ENCODE data around the gene C11orf68.

Gene C11orf68

GRCh38 chr11:65873318-65874156 is 45.3 kb downstream of the C11orf68 start (continued):
- TF ChIP-seq ZBTB26 (tag by site-specific recombination; optimal IDR thresholded peaks at IDR 0.05) (peak; percentile 57), KLF8 (tag by site-specific recombination; IDR thresholded peaks at IDR 0.05) (peak; percentile 96), ZNF155 (tag by site-specific recombination; IDR thresholded peaks at IDR 0.05) (no peak), ZNF571 (tag by site-specific recombination; IDR thresholded peaks at IDR 0.05) (no peak), KLF1 (tag by site-specific recombination; IDR thresholded peaks at IDR 0.05) (peak; percentile 99), ZNF292 (tag by site-specific recombination; IDR thresholded peaks at IDR 0.05; ENCODE audit: borderline replicate concordance, low read depth) (no peak), ZNF132 (tag by site-specific recombination; IDR thresholded peaks at IDR 0.05; ENCODE audit: borderline replicate concordance) (no peak), GLIS1 (tag by site-specific recombination; IDR thresholded peaks at IDR 0.05) (peak; percentile 76), ZNF560 (tag by site-specific recombination; IDR thresholded peaks at IDR 0.05; ENCODE audit: borderline replicate concordance) (no peak), ZNF121 (tag by site-specific recombination; IDR thresholded peaks at IDR 0.05) (peak; percentile 73; the same call in 1 of the 2 replicates), ZNF585B (tag by site-specific recombination; IDR thresholded peaks at IDR 0.05) (no peak), ZNF549 (tag by site-specific recombination; IDR thresholded peaks at IDR 0.05) (no peak), IKZF3 (tag by site-specific recombination; IDR thresholded peaks at IDR 0.05) (peak; percentile 82), SCRT2 (tag by site-specific recombination; IDR thresholded peaks at IDR 0.05) (no peak), ZEB2 (tag by site-specific recombination; IDR thresholded peaks at IDR 0.05) (peak; percentile 51; the same call in 1 of the 2 replicates), ZBTB44 (tag by site-specific recombination; IDR thresholded peaks at IDR 0.05) (no peak), SP3 (tag by site-specific recombination; IDR thresholded peaks at IDR 0.05) (peak; percentile 98), ZBTB48 (tag by site-specific recombination; IDR thresholded peaks at IDR 0.05) (peak; percentile 89), ZNF768 (tag by site-specific recombination; IDR thresholded peaks at IDR 0.05) (no peak), ZBTB6 (tag by site-specific recombination; IDR thresholded peaks at IDR 0.05) (no peak), ZNF501 (tag by site-specific recombination; IDR thresholded peaks at IDR 0.05) (no peak), SP2 (tag by site-specific recombination; IDR thresholded peaks at IDR 0.05) (peak; percentile 91), ZFP41 (tag by site-specific recombination; IDR thresholded peaks at IDR 0.05; ENCODE audit: borderline replicate concordance) (no peak), ZNF10 (tag by site-specific recombination; IDR thresholded peaks at IDR 0.05) (peak; percentile 87), KLF16 (tag by site-specific recombination; IDR thresholded peaks at IDR 0.05) (peak; percentile 64; the same call in 1 of the 2 replicates), ZNF561 (tag by site-specific recombination; IDR thresholded peaks at IDR 0.05; ENCODE audit: borderline replicate concordance) (0 out of 2 replicates have a peak, but pooled peaks have one; percentile 67), BCL11A (tag by site-specific recombination; IDR thresholded peaks at IDR 0.05; ENCODE audit: low read depth) (peak; percentile 21; the same call in 1 of the 2 replicates), KLF9 (tag by site-specific recombination; IDR thresholded peaks at IDR 0.05; ENCODE audit: low read depth) (peak; percentile 92), SP7 (tag by site-specific recombination; IDR thresholded peaks at IDR 0.05) (peak; percentile 60), ZNF140 (tag by site-specific recombination; IDR thresholded peaks at IDR 0.05) (no peak), ZBTB17 (tag by site-specific recombination; IDR thresholded peaks at IDR 0.05) (peak; percentile 57), YY2 (tag by site-specific recombination; IDR thresholded peaks at IDR 0.05) (no peak)
- TF ChIP-seq, protein P1, sequence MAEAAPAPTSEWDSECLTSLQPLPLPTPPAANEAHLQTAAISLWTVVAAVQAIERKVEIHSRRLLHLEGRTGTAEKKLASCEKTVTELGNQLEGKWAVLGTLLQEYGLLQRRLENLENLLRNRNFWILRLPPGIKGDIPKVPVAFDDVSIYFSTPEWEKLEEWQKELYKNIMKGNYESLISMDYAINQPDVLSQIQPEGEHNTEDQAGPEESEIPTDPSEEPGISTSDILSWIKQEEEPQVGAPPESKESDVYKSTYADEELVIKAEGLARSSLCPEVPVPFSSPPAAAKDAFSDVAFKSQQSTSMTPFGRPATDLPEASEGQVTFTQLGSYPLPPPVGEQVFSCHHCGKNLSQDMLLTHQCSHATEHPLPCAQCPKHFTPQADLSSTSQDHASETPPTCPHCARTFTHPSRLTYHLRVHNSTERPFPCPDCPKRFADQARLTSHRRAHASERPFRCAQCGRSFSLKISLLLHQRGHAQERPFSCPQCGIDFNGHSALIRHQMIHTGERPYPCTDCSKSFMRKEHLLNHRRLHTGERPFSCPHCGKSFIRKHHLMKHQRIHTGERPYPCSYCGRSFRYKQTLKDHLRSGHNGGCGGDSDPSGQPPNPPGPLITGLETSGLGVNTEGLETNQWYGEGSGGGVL (tag by site-specific recombination; IDR thresholded peaks at IDR 0.05): peak; percentile 46
- TF ChIP-seq, protein P2, sequence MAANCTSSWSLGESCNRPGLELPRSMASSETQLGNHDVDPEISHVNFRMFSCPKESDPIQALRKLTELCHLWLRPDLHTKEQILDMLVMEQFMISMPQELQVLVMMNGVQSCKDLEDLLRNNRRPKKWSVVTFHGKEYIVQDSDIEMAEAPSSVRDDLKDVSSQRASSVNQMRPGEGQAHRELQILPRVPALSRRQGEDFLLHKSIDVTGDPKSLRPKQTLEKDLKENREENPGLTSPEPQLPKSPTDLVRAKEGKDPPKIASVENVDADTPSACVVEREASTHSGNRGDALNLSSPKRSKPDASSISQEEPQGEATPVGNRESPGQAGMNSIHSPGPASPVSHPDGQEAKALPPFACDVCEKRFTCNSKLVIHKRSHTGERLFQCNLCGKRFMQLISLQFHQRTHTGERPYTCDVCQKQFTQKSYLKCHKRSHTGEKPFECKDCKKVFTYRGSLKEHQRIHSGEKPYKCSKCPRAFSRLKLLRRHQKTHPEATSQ (tag by site-specific recombination; IDR thresholded peaks at IDR 0.05): no peak

Measured in HEK293 (cell line).